K562 (cell line): Measurements from ENCODE around the gene OCEL1. TPM values are rescaled to one million over a fixed set of nuclear protein-coding genes. Genes with fewer than 3 reads are reported as not detected.

ENCODE experiments used
- ATAC-seq: fragments of 200-7000 bp; cut with Tn5 transposase; 3 replicates; pipeline ENCODE4 v1.9.1; 2020; ENCODE audit warnings: moderate library complexity
- BruUV-seq: library from RNA; stranded (reverse); fragments of 400-500 nt; replicated peaks from 2 replicates; lab custom pipeline; 2021; lab: Mats Ljungman, UMichigan
- CTCF ChIA-PET: fragments of 300-600 bp; formaldehyde crosslinking; extraction: SDS; loops from one replicate; lab custom pipeline; 2021; ENCODE audit warnings: low intra/inter-chr PET ratio; lab: Yijun Ruan, JAX
- POLR2A ChIA-PET: fragments of 300-600, 350-650 bp; sonication (Branson Sonifier 250); formaldehyde crosslinking; extraction: SDS; loops from one replicate; lab custom pipeline; 2021; ENCODE audit warnings: antibody characterized with exemption, inconsistent platforms; lab: Yijun Ruan, JAX
- DNase-seq, 4 experiments: peaks; one replicate each; pipeline versions ENCODE4 v3.0.0 to v3.0.0-alpha.2; 2011 to 2018; ENCODE audit warnings: low spot score in 3 of 4, mixed read lengths in 3 of 4; ENCODE audit errors: extremely low read depth in 1 of 4
- FAIRE-seq: peaks from 2 replicates; lab custom pipeline; 2011; peaks lifted over from hg19 to GRCh38; lab: Jason Lieb, UNC
- H2AFZ ChIP-seq: 2 replicates; pipeline ENCODE4 v1.6.0; 2011; ENCODE audit warnings: low read depth, low read length, control low read depth, inconsistent platforms
- H3K27ac ChIP-seq: fragments of 200-600 bp; 3 replicates; pipeline ENCODE4 v1.8.0; 2011; ENCODE audit warnings: low read depth, mild to moderate bottlenecking, control low read depth, inconsistent platforms, low read length, moderate library complexity, mixed read lengths; ENCODE audit errors: extremely low read depth
- H3K27me3 ChIP-seq, 2 experiments: fragments of 300-600 bp in 1 of 2; 2 replicates in 1 of 2; 3 replicates in 1 of 2; pipeline versions ENCODE4 v1.6.0 to v1.8.0; 2011; ENCODE audit warnings: inconsistent platforms in 2 of 2, low read length in 2 of 2, mild to moderate bottlenecking in 1 of 2, mixed read lengths in 1 of 2, moderate library complexity in 1 of 2; ENCODE audit not compliant: control insufficient read depth in 2 of 2, insufficient read depth in 2 of 2
- H3K36me3 ChIP-seq: fragments of 300-600 bp; 3 replicates; pipeline ENCODE4 v1.8.0; 2011; ENCODE audit warnings: mild to moderate bottlenecking, low read length, inconsistent platforms; ENCODE audit not compliant: control insufficient read depth, insufficient read depth
- H3K4me1 ChIP-seq, 2 experiments: fragments of 200-600 bp in 1 of 2; replicated peaks in 1 of 2; 2 replicates in 1 of 2; 3 replicates in 1 of 2; pipeline versions ENCODE4 v1.5.1 to v1.8.0; 2011; ENCODE audit warnings: inconsistent platforms in 2 of 2, low read length in 2 of 2, mild to moderate bottlenecking in 1 of 2, mixed read lengths in 1 of 2, moderate library complexity in 1 of 2; ENCODE audit not compliant: control insufficient read depth in 2 of 2, insufficient read depth in 2 of 2
- H3K4me2 ChIP-seq: 2 replicates; pipeline ENCODE4 v1.6.1; 2011; ENCODE audit warnings: low read length, control low read depth, inconsistent platforms, mixed read lengths; ENCODE audit not compliant: insufficient read depth
- H3K4me3 ChIP-seq: fragments of 200-600 bp; sonication (generic), shearing (Covaris generic); 2 replicates; pipeline ENCODE4 v1.5.1; 2016; ENCODE audit warnings: control low read depth, inconsistent platforms
- H3K79me2 ChIP-seq: fragments of 200-600 bp; 3 replicates; pipeline ENCODE4 v1.8.0; 2011; ENCODE audit warnings: low read length, inconsistent platforms; ENCODE audit not compliant: control insufficient read depth, insufficient read depth
- H3K9ac ChIP-seq, 2 experiments: 2 replicates each; pipeline versions ENCODE4 v1.6.0 to v1.6.1; 2011; ENCODE audit warnings: low read depth in 2 of 2, low read length in 2 of 2, control low read depth in 1 of 2, inconsistent platforms in 1 of 2, mild to moderate bottlenecking in 1 of 2, mixed read lengths in 1 of 2; ENCODE audit not compliant: insufficient read depth in 1 of 2
- H3K9me1 ChIP-seq: one replicate; pipeline ENCODE4 v1.6.0; 2011; ENCODE audit warnings: inconsistent platforms, mild to moderate bottlenecking, low read length, moderate library complexity; ENCODE audit not compliant: control insufficient read depth, insufficient read depth
- H3K9me3 ChIP-seq: replicated peaks from 2 replicates; pipeline ENCODE4 v1.5.1; 2011; ENCODE audit warnings: low read depth, low read length, inconsistent platforms; ENCODE audit not compliant: control insufficient read depth, insufficient read depth
- H4K20me1 ChIP-seq: replicated peaks from 2 replicates; pipeline ENCODE4 v1.6.1; 2011; ENCODE audit warnings: low read length, inconsistent platforms, mixed read lengths; ENCODE audit not compliant: control insufficient read depth, insufficient read depth
- KDM1A ChIP-seq, 2 experiments: fragments of 450-650 bp; IDR thresholded peaks; 2 replicates each; pipeline ENCODE4 v1.6.1; 2016; ENCODE audit warnings: mild to moderate bottlenecking in 2 of 2
- PRDM10 ChIP-seq: fragments of 450-650 bp; IDR thresholded peaks from 2 replicates; pipeline ENCODE4 v1.6.1; 2018; ENCODE audit not compliant: partially characterized antibody
- WGBS: fragments of 100-300 bp; shearing (Covaris generic); methylation state at CpG from one replicate; pipeline ENCODE4 v1.1.6; 2016; ENCODE audit warnings: low coverage, mixed read lengths; ENCODE audit not compliant: insufficient coverage; ENCODE audit errors: missing lambda C conversion rate; 5-methylcytosine and 5-hydroxymethylcytosine counted together
- in situ Hi-C: fragments of 300-500 bp; cut with MboI; formaldehyde crosslinking; loops from 4 replicates; pipeline ENCODE4 v1.15.0; 2018; ENCODE audit warnings: inconsistent platforms, mixed read lengths
- intact Hi-C: fragments of 100-400 bp; cut with micrococcal nuclease; formaldehyde crosslinking; loops from 2 replicates; pipeline ENCODE4 v1.14.2; 2022
- polyA plus RNA-seq, 8 experiments: library from polyadenylated mRNA; depleted of rRNA in 4 of 8; stranded (reverse) in 5 of 8; unstranded in 3 of 8; fragments of >200 nt; fragmentation: Nextera tagmentation in 2 of 8; fragmentation: Illumina TruSeq in 1 of 8; extraction: Ambion mirVana in 2 of 8; extraction: Trizol in 1 of 8; gene quantifications; 2 replicates each; pipeline versions ENCODE4 v1.2.1 to v1.2.3, GENCODE V29; 2011 to 2014; ENCODE audit warnings: inconsistent platforms in 1 of 8, missing spikeins in 1 of 8
- total RNA-seq, 7 experiments: library from RNA; depleted of rRNA in 6 of 7; stranded (reverse); fragments of >200 nt in 6 of 7; fragmentation: Illumina TruSeq in 2 of 7; extraction: Trizol in 2 of 7; gene quantifications; 2 replicates each; pipeline versions ENCODE4 v1.2.1 to v1.2.3, GENCODE V29; 2011 to 2021; ENCODE audit warnings: low replicate concordance in 1 of 7

OCEL1 gene
- total and polyA plus RNA-seq, 9 of the 15 experiments (the other 6 are each of a cell fraction or from before 2014, with no cell fraction given), result 8.0 to 38.0 (median 12.4) TPM

- FAIRE-seq (no peak), DNase-seq (no peak), ATAC-seq (no peak)
- ChIA-PET POLR2A (interaction anchor here (3.4 to 11.9 kb wide), 2 partner anchors 10 to 14 kb away, joined by 31 to 129 read pairs; partner anchors contain the start of gene USE1), CTCF (no interaction called here)
- Histone ChIP-seq H3K27me3 (no peaks in the 10 kb centered on the region), H3K4me1 (peaks cover 13 to 39% of the 10 kb centered on the region in 2 experiments; a peak in 4 of 5 replicates), H3K27ac (peak overlapping the region; percentile 88; the same call in 1 of the 3 replicates), H3K9me3 (no peaks in the 10 kb centered on the region), H4K20me1 (no peaks in the 10 kb centered on the region), H3K79me2 (peaks cover 16% of the 10 kb centered on the region), H3K36me3 (peaks cover 15% of the 10 kb centered on the region; the same call in 2 of the 3 replicates), H3K4me3 (no peak overlapping the region), H3K4me2 (peak overlapping the region; percentile 90; the same call in 1 of the 2 replicates), H3K9ac (peak overlapping the region in 1 of 2 experiments; percentile 29; a peak in 1 of 4 replicates), H2AFZ (peak overlapping the region; percentile 34; the same call in 1 of the 2 replicates), H3K9me1 (no peaks in the 10 kb centered on the region)
- in situ Hi-C loops (no loop called here), intact Hi-C loops (loop anchor here (5.0 kb wide), 1 partner anchor 42 kb away; the partner anchor contains the start of gene BABAM1)
- no peak for TF ChIP-seq PRDM10
- 0 out of 4 replicates have a peak, but pooled peaks of 1 of the 2 experiments have one; percentile 28 for TF ChIP-seq KDM1A (IDR thresholded peaks at IDR 0.05)
- no TSS peak for BruUV-seq
- 95% methylated on average over 9 of the region's 10 CpGs for WGBS
Measured at GRCh38 chr19:17225053-17225452, 973 bp upstream of the OCEL1 start.
